ENCODE results near the gene BMERB1. TPM values are rescaled to one million over a fixed set of nuclear protein-coding genes. Genes with fewer than 3 reads are reported as not detected.

BMERB1 gene
- total RNA-seq, 1 donor from 2014 or later = 75.3 TPM

GRCh38 chr16:15552507-15552906 is 118.1 kb downstream of the BMERB1 start:
- Histone ChIP-seq H3K36me3 (no peaks in the 10 kb centered on the region), H3K4me1 (peaks cover 12% of the 10 kb centered on the region), H3K27ac (replicated peaks) (no peak overlapping the region), H3K27me3 (ENCODE audit: low read depth) (no peaks in the 10 kb centered on the region), H3K9me3 (replicated peaks) (no peaks in the 10 kb centered on the region), H3K4me3 (no peak overlapping the region)
- TF ChIP-seq CTCF (IDR thresholded peaks at IDR 0.05; ENCODE audit: borderline replicate concordance) = no peak
- DNase-seq = no peak
- intact Hi-C loops (cut with micrococcal nuclease) = loop anchor here (10.0 kb wide), 1 partner anchor 108 kb away; no protein-coding TSS in a partner anchor

GRCh38 chr16:15553313-15554088 is 119.1 kb downstream of the BMERB1 start:
- no peak for TF ChIP-seq CTCF (IDR thresholded peaks at IDR 0.05; ENCODE audit: borderline replicate concordance)
- no peak for DNase-seq
- no peak overlapping the region for H3K27ac ChIP-seq (replicated peaks)
- no peaks in the 10 kb centered on the region for H3K27me3 ChIP-seq (ENCODE audit: low read depth)
- H3K36me3 ChIP-seq = no peaks in the 10 kb centered on the region
- no peak overlapping the region for H3K4me3 ChIP-seq
- H3K9me3 ChIP-seq (replicated peaks) = no peaks in the 10 kb centered on the region
- intact Hi-C loops (cut with micrococcal nuclease) = loop anchor here (10.0 kb wide), 1 partner anchor 109 kb away; no protein-coding TSS in a partner anchor
- H3K4me1 ChIP-seq = peaks cover 12% of the 10 kb centered on the region

- Histone ChIP-seq H3K4me3 (no peak overlapping the region), H3K27ac (replicated peaks) (no peak overlapping the region), H3K9me3 (replicated peaks) (no peaks in the 10 kb centered on the region), H3K4me1 (peaks cover 4% of the 10 kb centered on the region), H3K27me3 (ENCODE audit: low read depth) (no peaks in the 10 kb centered on the region), H3K36me3 (no peaks in the 10 kb centered on the region)
- no peak for TF ChIP-seq CTCF (IDR thresholded peaks at IDR 0.05; ENCODE audit: borderline replicate concordance)
- intact Hi-C loops (cut with micrococcal nuclease) = loop anchor here (10.0 kb wide), 1 partner anchor 111 kb away; no protein-coding TSS in a partner anchor
- DNase-seq = no peak
These were observed 121.7 kb downstream of the BMERB1 start for GRCh38 chr16:15556130-15556529.

- Histone ChIP-seq H3K4me3 (no peak overlapping the region), H3K36me3 (no peaks in the 10 kb centered on the region), H3K27ac (replicated peaks) (no peak overlapping the region), H3K9me3 (replicated peaks) (no peaks in the 10 kb centered on the region), H3K27me3 (ENCODE audit: low read depth) (no peaks in the 10 kb centered on the region), H3K4me1 (no peaks in the 10 kb centered on the region)
- intact Hi-C loops (cut with micrococcal nuclease) = loop anchor here (10.0 kb wide), 1 partner anchor 112 kb away; no protein-coding TSS in a partner anchor
- TF ChIP-seq CTCF (IDR thresholded peaks at IDR 0.05; ENCODE audit: borderline replicate concordance) = no peak
- DNase-seq = no peak
These were observed 122.9 kb downstream of the BMERB1 start for GRCh38 chr16:15557258-15557657.

- H3K4me3 ChIP-seq = no peak overlapping the region
- H3K4me1 ChIP-seq = peaks cover 17% of the 10 kb centered on the region
- DNase-seq = no peak
- no peaks in the 10 kb centered on the region for H3K9me3 ChIP-seq (replicated peaks)
- no peak for TF ChIP-seq CTCF (IDR thresholded peaks at IDR 0.05; ENCODE audit: borderline replicate concordance)
- no peaks in the 10 kb centered on the region for H3K27me3 ChIP-seq (ENCODE audit: low read depth)
- intact Hi-C loops (cut with micrococcal nuclease) = loop anchor here (10.0 kb wide), 1 partner anchor 114 kb away; no protein-coding TSS in a partner anchor
- no peaks in the 10 kb centered on the region for H3K36me3 ChIP-seq
- H3K27ac ChIP-seq (replicated peaks) = no peak overlapping the region
These were observed 124.8 kb downstream of the BMERB1 start for GRCh38 chr16:15559176-15559575.
